ENCODE measurements around the gene C17orf107. TPM values are rescaled to one million over a fixed set of nuclear protein-coding genes. Genes with fewer than 3 reads are reported as not detected.

C17orf107 gene
- total and polyA plus RNA-seq, 4 donors, result 0.19 to 5.9 (median 1.7) TPM

- peak; percentile 41 for TF ChIP-seq FOXA1 (IDR thresholded peaks at IDR 0.05)
- peak in 1 of 2 donors; percentile 9 for TF ChIP-seq HNF4A (conservative IDR thresholded peaks at IDR 0.05)
- TF ChIP-seq REST (IDR thresholded peaks at IDR 0.05), result peak; percentile 45
These were observed 40.6 kb downstream of the C17orf107 start, which contains the start of the genes RNF167 and SLC25A11 (continued) for GRCh38 chr17:4939796-4940554.

DNA sequence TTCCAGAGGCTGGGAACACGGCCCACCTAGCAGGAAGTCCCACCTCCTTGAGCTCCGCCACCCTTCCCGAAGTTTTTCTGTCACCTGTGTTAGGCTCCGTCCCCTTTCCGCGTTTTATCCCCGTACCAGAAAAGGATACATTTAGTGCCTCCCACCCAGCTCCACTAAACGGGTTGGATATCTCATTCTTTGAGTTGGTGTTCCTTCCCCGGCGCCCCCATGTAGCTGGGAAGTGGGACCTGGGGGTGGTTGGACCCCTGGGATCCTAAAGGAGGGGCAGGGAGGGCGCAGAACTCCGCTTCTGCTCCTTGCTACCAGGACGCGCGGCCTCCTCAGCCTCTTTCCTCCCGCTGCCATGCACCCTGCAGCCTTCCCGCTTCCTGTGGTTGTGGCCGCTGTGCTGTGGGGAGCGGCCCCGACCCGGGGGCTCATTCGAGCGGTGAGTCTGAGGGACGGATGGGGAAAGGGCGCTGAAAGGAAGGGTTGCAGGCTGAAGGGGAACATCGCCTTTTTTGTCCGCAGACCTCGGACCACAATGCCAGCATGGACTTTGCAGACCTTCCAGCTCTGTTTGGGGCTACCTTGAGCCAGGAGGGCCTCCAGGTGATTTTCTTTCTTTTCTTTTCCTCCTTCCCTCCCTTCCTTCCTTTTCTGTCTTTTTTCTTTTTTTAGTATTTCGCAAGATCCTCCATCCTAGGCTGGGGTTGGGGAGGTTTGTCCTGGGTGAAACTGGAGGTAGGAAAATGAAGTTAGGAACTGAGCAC is 41.4 kb downstream of the C17orf107 start:
- Histone ChIP-seq H3K36me3 (ENCODE audit: control insufficient read depth in 4 of 4, insufficient read depth in 3 of 4, low read depth in 1 of 4, low read length in 3 of 4) (peaks cover 4 to 31% (median 20%) of the 10 kb centered on the region in 4 donors), H3K27me3 (ENCODE audit: control insufficient read depth in 4 of 4, insufficient read depth in 4 of 4, low read length in 3 of 4) (no peaks in the 10 kb centered on the region), H3K9me3 (ENCODE audit: control insufficient read depth in 4 of 4, low read length in 3 of 4) (no peaks in the 10 kb centered on the region), H3K4me1 (ENCODE audit: control insufficient read depth in 4 of 4, insufficient read depth in 4 of 4, low read length in 3 of 4) (peaks cover 8 to 54% (median 40%) of the 10 kb centered on the region in 4 donors), H3K9ac (ENCODE audit: low read depth in 1 of 2, low read length in 2 of 2) (peak overlapping the region; percentile 80 to 93), H3K4me3 (ENCODE audit: low read depth in 1 of 3, low read length in 3 of 3) (peak overlapping the region; percentile 79 to 89 (median 83)), H3K27ac (ENCODE audit: low read depth in 1 of 2, low read length in 2 of 2) (peak overlapping the region; percentile 89 to 90)
- WGBS, result under 1% methylated on average over 29 of the region's 29 CpGs
- peak; percentile 51 for DNase-seq (ENCODE audit: low spot score)
- no peak for TF ChIP-seq ATF3 (IDR thresholded peaks at IDR 0.05)
- TF ChIP-seq EGR1 (IDR thresholded peaks at IDR 0.05; ENCODE audit: low read depth in 2 of 2), result peak in 1 of 2 donors; percentile 7

GRCh38 chr17:4941319-4941610 is 41.9 kb downstream of the C17orf107 start:
- H3K9ac ChIP-seq (ENCODE audit: low read depth in 1 of 2, low read length in 2 of 2), result peak overlapping the region; percentile 80 to 93
- peaks cover 9 to 60% (median 45%) of the 10 kb centered on the region in 4 donors for H3K4me1 ChIP-seq (ENCODE audit: control insufficient read depth in 4 of 4, insufficient read depth in 4 of 4, low read length in 3 of 4)
- no peak for TF ChIP-seq JUND (IDR thresholded peaks at IDR 0.05)
- TF ChIP-seq, protein P1, sequence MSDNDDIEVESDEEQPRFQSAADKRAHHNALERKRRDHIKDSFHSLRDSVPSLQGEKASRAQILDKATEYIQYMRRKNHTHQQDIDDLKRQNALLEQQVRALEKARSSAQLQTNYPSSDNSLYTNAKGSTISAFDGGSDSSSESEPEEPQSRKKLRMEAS (IDR thresholded peaks at IDR 0.05), result no peak
- no peak for TF ChIP-seq GABPA (IDR thresholded peaks at IDR 0.05 in 1 of 2, conservative IDR thresholded peaks at IDR 0.05 in 1 of 2)
- TF ChIP-seq FOXA2 (IDR thresholded peaks at IDR 0.05), result no peak
- TF ChIP-seq RXRA (IDR thresholded peaks at IDR 0.05), result no peak
- TF ChIP-seq REST (IDR thresholded peaks at IDR 0.05), result no peak
- TF ChIP-seq FOXA1 (IDR thresholded peaks at IDR 0.05), result no peak
- no peak for TF ChIP-seq YY1 (IDR thresholded peaks at IDR 0.05)
- no peak for TF ChIP-seq HNF4G (IDR thresholded peaks at IDR 0.05)
- no peak for TF ChIP-seq ATF3 (IDR thresholded peaks at IDR 0.05)
- no peak for TF ChIP-seq EGR1 (IDR thresholded peaks at IDR 0.05; ENCODE audit: low read depth in 2 of 2)
- no peak for TF ChIP-seq SP1 (IDR thresholded peaks at IDR 0.05)
- TF ChIP-seq HNF4A (conservative IDR thresholded peaks at IDR 0.05), result no peak
- no peak for TF ChIP-seq TAF1 (conservative IDR thresholded peaks at IDR 0.05)
- TF ChIP-seq NR2F2 (IDR thresholded peaks at IDR 0.05), result no peak
- TF ChIP-seq ZBTB33 (IDR thresholded peaks at IDR 0.05), result no peak
- 32% methylated on average over 4 of the region's 4 CpGs for WGBS
- H3K36me3 ChIP-seq (ENCODE audit: control insufficient read depth in 4 of 4, insufficient read depth in 3 of 4, low read depth in 1 of 4, low read length in 3 of 4), result peaks cover 6 to 31% (median 19%) of the 10 kb centered on the region in 4 donors
- peak overlapping the region in 1 of 2 donors; percentile 90 for H3K27ac ChIP-seq (ENCODE audit: low read depth in 1 of 2, low read length in 2 of 2)
- no peaks in the 10 kb centered on the region for H3K27me3 ChIP-seq (ENCODE audit: control insufficient read depth in 4 of 4, insufficient read depth in 4 of 4, low read length in 3 of 4)
- no peaks in the 10 kb centered on the region for H3K9me3 ChIP-seq (ENCODE audit: control insufficient read depth in 4 of 4, low read length in 3 of 4)
- peak overlapping the region; percentile 79 to 89 (median 83) for H3K4me3 ChIP-seq (ENCODE audit: low read depth in 1 of 3, low read length in 3 of 3)
- DNase-seq (ENCODE audit: low spot score), result no peak
